ENCODE results near the gene RDM1.
A peak's percentile ranks its signal among the peaks of the same experiment; 100 is the strongest.

RDM1 gene

DNA sequence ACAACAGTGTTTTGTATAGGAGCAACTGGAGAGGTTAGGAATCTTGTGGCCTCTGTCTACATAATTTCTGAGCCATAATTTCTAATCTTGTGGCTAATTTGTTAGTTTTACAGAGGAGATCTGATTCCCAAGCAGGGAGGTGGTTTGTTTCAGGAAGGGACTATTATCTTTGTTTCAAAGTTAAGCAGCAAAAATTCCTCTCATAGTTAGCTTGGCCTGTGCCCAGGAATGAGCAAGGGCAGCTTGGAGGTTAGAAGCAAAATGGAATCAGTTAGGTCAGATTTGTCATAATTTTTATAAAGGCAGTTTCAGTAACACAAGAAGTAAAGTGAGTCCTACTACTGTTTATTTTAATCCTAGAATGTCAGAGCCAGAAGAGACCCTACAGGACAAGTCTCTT, 2.0 kb upstream of the RDM1 start:
- peak; percentile 23 for DNase-seq (ENCODE audit: low read depth)

DNA sequence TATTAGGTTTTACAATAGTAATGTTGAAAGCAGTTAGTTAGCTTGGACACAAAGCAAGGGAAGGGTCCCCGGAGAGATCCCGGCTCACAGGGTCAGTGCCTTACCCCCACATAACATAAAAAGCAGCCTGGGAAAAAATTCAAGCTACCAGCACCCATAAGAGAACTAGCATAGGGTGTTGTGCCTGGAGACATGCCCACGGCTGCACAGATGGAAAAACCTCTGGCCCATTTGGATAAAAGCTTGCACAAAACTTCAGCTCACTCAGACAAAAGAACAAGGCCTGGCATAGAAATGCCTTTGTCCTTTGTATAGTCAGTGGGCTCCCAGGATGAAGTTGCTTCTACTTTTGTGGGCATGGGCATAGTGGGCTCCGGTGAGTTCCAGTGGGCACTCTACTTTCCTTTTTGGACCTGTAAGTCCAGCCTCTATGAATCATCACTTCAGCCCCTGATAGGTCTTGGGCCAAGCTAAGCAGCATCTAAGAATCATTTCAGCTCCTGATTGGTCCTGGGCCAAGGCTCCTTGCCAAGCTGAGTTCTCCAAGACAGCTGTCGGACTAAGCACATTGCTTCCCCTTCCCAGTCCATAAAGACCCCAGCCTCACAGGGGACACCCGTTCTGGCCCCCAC, 1.3 kb upstream of the RDM1 start:
- DNase-seq (ENCODE audit: low read depth), result no peak

DNA sequence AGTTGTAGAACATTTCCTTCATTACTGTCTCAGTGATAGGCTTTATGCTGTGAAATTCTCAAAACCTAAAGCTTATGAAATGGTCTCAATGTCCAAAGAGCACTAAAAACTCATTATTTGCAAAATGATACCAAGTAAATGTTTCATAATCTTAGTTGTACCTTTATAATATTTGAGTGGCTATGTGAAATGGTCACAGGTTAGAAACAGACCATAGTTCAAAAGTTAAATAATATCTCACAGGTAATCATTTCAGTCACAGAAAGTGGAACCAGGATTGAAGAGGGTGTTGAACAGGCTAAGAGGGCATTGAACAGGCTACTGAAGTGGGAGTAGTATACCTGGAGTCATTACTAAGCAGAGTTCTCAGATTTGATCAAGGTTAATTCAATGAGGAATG, 2.9 kb downstream of the RDM1 start:
- DNase-seq (ENCODE audit: low read depth), result no peak

DNA sequence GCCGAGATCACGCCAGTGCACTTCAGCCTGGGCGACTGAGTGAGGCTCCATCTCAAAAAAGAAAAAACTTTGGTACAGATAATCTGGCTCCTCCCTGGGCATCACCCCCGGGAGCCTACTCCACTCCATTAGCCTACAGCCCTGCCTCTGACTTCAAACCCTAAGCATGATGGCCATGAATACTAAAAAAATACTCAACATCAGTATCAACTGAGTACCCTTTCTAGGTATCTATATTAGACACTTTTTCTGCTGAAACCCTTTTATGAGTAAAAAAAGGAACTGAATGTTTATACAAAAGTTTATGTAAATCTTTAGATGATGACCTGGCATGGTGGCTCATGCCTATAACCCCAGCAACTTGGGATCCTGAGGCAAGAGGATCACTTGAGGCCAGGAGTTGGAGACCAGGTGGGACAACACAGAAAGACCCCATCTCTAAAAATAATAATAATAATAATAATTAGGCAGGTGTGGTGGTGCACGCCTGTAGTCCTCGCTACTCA, 6.9 kb downstream of the RDM1 start:
- no peak for DNase-seq (ENCODE audit: low read depth)

DNA sequence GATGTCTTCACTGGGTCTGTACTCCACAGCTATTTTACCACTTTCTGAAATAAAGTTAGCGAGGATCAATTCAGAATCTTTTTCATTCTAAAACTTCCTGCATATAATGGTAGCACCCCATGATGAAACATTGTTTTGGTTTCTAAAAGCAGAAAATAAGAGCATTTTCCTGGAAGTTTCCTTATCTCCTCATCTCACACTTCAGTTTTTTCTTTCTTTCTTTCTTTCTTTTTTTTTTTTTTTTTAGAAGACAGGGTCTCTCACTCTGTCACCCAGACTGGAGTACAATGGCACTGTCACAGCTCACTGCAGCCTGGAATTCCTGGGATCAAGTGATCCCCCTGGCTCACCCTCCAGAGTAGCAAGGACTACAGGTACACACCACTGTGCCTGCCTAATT, 10.3 kb downstream of the RDM1 start:
- DNase-seq (ENCODE audit: low read depth), result no peak

DNA sequence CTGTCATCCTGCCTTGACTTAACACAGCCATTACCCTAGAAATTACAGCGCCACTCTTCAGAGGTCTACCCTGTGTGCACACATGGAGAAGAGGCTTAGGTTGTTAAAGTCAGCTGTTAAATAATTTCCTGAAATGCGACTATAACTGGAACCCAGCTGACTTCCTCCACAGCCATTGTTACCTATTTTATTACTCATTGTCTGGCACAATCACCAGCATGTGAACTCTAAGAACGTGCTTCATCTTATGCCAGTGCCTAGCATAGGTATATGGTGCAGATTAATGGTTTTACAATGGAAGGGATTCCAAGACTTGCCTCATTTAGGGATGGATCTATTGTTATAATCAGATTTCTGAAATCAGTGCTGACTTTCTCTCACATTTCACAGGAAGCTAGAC, 11.9 kb downstream of the RDM1 start:
- no peak for DNase-seq (ENCODE audit: low read depth)

DNA sequence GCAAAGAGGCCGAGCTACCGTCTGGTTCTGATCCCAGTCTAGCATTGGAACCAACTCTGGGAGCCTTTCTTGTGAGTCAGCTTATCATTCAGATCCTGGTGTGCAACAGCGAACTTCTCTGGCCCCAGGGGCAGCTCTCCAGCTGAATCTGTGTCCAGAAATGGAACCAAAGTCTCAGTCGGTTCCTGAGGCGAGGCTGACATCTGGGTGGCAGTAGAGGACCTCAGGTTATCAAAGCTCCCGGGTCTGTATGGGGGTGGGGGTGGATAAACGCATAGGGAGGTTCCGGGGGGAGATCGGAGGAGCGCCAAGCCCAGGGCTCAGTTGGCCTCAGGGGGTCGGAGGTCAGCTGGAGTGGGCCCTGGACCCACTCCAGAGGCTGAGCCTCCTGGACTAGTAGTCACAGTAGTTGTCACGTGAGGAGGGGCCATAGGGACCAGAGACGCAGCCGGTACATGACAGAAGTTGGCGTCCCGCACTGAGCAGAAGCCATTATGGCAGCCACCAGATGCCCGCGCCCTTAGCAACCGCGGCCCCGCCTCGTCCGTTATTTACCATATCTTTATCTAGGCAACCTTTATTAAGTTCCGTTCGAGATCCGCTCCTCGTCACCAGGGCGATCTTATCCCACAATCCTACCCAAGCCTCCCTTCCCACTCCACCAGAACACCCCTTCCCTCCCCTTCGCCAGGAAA, 12.9 kb downstream of the RDM1 start:
- DNase-seq (ENCODE audit: low read depth), result no peak

DNA sequence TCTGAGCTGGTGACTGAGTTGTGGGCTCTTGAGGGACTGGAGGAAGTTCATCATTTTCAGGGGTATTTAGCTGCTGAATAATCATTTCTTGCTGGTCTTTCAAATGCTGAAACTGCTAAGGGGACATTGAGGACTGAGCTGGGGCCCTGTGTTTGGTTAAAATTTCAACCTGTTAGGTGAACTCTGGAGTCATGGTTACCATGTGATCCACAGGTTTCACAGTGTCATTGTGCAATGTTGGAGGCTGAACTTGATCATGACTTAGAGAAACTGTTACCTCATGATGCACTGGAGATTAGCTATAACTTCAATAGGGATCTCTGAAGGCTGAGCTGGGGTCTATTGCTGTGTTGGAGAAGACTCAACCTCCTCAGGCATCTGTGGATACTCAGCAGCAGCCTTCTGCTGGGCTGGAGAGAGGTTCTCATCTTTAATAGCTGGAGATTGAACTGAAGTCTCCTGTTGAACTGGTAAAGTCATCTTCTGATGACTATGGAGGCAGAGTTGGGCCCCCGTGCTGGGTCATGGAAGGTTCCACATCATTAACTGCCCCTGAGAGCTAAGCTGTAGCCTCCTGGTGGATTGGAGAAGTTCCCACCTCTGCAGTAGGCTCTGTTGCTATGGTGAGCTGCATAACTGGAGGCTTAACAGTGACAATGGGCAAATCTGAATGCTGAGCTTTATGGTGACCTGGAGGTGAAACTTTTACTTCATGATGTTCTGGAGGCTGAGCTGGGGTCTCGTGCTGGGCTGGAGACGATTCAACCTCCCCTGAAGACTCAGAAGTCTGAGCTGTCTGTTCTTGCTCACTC, 15.2 kb downstream of the RDM1 start:
- no peak for DNase-seq (ENCODE audit: low read depth)

DNA sequence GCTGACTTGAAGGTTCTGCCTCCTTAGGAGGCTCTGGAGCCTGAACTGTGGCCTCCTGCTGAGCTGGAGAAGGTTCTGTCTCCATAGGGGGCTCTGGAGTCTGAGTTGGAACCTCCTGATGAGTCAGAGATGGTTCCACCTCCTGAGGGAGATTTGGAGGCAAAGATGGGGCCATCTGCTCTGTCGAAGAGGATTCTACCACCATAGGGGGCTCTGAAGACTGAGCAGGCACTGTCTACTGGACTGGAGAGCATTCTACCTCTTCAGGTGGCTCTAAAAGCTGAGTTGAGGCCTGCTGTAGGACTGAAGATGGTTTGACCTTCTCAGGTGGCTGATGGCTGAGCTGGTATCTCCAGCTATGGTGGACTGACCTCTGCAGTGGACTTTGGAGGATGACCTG, 16.2 kb downstream of the RDM1 start:
- DNase-seq (ENCODE audit: low read depth), result no peak

DNA sequence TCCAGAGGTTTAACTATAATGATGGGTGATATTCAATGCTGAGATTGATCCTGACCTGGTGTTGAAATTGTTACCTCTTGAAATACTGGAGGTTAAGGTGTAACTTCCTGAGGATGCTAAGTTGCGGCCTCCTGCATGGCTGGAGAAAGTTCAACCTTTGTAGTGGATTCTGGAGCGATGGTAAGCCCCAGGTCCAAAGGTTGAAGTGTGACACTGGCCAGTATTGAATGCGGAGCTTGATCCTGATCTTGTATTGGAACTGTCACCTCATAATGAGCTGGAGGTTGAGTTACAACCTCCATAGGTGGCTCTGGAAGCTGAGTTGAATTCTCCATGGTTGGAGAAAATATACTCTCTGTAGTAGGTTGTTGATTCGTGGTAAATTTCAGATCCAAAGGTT, 17.0 kb downstream of the RDM1 start:
- DNase-seq (ENCODE audit: low read depth), result no peak

DNA sequence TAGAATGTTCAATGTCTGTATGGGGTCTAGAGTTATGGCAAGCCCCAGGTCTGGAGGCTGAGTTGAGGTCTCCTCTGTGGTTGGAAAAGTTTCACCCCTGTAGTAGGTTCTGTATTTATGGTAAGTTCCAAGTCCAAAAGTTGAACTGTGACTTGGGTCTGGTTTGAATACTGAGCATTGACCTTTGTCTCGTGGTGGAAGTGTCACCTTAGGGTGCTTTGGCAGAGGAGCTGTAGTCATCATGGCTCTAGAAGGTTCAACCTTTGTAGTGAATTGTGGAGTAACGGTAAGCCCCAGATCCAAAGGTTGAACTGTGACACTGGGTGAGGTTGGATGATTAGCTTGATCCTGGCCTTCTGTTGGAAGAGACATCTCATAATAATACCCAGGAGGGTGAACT, 17.6 kb downstream of the RDM1 start:
- no peak for DNase-seq (ENCODE audit: low read depth)

DNA sequence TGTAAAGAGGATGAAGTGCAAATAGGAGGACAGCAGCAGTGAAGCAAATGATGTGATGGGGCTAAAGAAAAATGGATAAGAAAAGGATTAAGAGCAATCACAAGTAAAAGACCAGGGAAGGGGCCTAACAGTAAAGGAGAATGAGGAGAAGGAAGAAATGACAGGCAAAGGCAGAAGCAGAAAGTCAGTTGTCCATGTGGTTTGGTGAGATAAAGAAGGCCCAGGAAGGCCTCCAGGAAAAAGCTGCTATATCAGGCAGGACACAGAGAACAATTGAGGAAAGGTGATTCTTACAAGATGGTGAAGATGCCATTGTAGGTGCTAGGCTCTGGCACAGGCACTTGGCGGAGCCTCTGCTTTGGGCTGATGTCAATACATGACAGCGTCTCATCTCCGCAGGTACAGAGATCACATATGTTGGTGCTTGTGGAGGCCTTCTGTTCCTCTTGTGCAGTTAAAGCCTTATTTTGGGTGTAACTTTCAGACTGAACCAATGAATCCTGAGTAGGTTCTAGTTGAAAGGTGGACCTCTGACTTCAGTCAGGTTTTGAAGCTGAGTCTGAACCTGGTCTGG, 18.1 kb downstream of the RDM1 start:
- no peak for DNase-seq (ENCODE audit: low read depth)

DNA sequence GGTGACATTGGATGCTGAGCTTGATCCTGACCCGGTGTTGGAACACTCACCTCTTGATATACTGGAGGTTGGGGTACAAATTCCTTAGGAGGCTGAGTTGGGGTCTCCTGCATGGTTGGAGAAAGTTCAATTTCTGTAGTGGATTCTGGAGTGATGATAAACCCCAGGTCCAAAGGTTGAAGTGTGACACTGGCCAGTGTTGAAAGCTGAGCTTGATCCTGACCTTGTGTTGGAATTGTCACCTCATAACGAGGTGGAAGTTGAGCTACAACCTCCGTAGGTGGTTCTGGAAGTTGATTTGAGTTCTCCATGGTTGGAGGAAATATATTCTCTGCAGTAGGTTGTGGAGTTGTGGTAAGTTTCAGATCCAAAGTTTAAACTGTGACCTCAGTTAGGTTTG, 21.2 kb downstream of the RDM1 start:
- DNase-seq (ENCODE audit: low read depth), result no peak

DNA sequence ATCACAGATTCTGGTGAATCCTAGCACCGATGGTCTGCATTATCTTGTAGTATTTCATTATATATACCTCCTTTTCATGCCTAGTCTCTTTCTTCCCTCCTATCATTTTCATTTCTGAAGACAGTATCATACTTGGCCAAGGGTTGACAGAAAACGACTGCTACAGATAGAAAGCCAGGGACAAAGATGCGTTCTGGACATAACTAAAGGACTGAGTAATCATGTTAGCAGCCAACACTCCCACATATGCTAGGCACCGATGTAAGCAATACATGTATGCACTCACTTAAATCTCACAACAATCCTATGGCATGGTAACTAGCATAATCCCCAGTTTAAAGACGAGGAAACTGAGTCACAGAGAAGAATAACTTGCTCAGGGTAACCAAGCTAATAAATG, 22.9 kb downstream of the RDM1 start:
- no peak for DNase-seq (ENCODE audit: low read depth)

DNA sequence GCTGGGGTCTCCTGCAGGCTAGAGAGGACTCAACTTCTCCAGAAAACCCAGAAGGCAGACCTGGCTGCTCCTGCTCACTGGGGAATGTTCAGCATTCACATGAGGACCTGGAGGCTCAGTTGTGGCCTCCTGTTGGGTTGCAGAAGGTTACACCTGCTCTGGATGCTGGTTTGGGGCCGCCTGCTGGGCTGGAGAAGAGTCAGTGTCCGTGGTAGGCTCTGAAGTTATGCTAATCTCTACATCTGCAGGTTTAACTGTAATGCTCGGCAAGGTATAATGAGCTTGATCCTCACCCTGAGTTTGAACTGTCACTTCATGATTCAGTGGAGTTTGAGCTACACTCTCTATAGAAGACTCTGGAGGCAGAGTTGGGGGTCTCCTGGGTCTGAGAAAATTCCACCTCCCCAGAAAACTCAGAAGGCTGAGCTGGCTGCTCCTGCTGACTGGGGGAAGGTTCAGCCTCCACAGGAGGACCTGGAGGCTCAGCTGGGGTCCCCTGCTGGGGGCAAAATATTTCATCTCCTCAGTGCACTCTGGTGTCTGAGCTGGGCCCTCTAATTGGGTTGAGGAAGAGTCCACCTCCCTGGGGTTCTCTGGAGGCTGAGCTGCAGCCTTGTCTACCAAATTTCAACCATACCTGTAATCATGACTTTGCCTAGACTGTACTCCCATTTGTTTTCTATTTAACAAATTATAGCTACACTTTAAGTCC, 23.5 kb downstream of the RDM1 start:
- no peak for DNase-seq (ENCODE audit: low read depth)

DNA sequence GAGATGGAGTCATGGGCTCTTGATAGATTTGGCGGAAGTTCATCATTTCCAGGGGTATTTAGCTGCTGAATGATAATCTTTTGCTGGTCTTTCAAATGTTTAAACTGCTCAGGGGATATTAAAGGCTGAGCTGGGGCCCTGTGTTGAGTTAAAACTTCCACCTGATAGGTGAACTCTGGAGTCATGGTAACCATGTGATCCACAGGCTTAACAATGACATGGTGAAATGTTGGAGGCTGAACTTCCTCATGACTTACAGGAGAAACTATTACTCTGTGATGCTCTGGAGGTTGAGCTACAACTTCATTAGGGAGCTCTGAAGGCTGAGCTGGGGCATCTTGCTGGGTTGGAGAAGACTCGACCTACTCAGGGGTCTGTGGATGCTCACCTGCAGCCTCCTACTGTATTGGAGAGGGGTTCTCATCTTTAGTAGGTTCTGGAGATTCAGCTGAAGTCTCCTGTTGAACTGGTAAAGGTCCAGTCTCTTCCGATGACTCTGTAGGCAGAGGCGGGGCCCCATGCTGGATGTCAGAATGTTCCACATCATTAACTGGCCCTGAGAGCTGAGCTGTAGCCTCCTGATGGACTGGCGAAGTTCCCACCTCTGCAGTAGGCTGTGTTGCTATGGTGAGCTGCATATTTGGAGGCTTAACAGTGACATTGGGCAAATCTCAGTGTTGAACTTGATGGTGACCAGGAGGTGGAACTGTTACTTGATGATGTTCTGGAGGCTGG, 24.2 kb downstream of the RDM1 start:
- peak; percentile 50 for DNase-seq (ENCODE audit: low read depth)

DNA sequence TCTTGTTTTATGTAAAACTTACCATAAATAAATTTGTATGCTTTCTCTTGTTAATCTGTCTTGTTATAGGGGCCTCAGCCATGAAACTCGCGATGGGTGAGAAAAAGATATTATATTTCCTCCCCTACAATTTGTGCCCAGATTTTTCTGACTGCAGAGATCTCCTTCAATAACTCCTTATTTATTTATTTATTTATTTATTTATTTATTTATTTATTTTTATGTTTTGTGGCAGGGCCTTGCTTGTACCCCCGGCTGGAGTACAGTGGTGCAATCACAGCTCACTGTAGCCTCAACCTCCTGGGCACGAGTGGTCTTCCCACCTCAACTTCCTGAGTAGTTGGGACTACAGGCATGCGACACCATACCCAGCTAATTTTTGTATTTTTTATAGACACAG, 27.1 kb downstream of the RDM1 start:
- DNase-seq (ENCODE audit: low read depth), result no peak

DNA sequence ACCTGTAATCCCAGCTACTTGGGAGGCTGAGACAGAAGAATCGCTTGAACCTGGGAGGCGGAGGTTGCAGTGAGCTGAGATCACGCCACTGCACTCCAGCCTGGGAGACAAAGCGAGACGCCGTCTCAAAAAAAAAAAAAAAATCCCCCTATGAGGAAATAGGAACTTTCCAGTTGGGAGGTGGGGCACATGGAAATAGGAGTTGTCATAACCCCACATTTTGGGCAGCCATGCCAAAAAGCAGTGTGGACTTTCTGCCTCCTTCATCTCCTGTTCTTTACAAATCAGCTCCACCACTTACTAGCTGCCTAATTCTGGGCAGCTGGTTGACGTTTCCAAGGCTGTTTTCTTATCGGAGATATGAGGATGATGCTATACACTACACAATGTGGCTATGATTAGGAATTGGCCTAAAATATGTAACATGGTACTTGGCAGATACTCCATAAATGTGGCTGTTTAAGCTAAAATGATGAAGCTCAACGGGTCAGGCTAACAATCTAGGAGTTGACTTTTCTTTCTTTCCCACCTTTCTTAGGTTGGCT, 28.9 kb downstream of the RDM1 start:
- no peak for DNase-seq (ENCODE audit: low read depth)

DNA sequence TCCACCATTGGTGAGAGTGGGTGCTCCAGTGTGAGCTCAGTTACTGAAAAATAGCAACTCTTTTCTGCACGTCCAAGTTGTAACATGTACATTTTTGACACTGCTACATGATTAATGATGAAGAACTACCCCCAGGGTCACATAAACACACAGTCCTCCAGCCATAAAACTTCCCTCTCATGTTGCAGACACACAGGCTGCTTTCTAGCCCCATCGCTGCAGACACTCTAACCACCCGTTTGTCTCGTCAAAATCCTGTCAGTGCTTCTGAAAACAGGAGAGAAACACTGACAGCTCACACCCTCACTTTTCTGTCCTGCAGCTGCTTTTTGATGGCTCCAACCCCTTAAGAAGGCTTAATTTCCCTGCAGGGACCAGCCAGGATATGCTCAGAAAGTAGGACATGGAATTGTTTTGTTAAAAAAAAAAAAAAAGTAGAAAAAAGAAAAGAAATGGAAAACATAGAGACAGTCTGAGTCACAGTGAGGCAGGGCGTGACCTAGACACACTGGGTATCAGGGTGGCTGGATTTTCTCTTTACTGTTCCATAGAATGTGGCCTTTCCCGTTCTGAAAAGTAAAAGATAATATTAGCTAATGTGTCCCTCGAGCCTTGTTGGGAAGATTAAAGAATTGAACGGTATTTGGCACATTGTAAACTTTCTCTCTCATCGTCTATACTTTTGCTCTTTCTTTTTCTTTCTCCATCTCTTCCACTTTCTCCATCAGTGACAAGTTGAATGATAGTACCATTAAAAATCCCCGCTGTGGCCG, 29.7 kb downstream of the RDM1 start:
- DNase-seq (ENCODE audit: low read depth), result no peak

DNA sequence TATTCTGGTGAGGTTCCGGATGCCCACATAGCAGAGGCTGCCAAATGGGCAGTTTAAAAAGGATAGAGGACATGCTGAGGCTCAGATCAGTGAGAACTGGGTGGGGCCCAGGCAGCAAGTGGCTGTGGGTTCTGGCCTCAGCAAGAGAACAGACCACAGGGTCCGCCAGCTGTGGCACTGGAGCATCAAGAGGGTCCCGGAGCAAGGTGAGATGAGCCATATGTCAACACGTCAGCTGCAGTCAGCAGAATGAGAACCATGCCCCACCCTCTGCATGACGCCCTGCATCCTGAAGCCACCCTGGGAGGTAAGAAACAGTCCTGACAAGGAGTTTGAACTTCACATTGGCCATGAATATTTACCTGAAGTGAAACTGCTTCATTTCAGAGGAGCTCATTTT, 30.3 kb downstream of the RDM1 start:
- no peak for DNase-seq (ENCODE audit: low read depth)

Measured in stromal cell of bone marrow (primary cell).